ENCODE measurements around the gene PRSS3. TPM values are rescaled to one million over a fixed set of nuclear protein-coding genes. Genes with fewer than 3 reads are reported as not detected.
"Not testable (repeated sequence)": the region's sequence is repeated elsewhere in the genome, so short reads cannot be mapped to it uniquely, and the experiment has no call there.

The PRSS3 gene
- total RNA-seq, 1 experiment from 2014 or later = 33.8 TPM

- intact Hi-C loops (cut with micrococcal nuclease; ENCODE audit: unreplicated experiment) = no loop called here
- no peaks in the 10 kb centered on the region for H3K9me3 ChIP-seq
- ChIA-PET CTCF (no interaction called here), POLR2A (no interaction called here)
- peaks cover 6% of the 10 kb centered on the region for H3K4me1 Mint-ChIP-seq (ENCODE audit: low read depth, unreplicated experiment)
- no peaks in the 10 kb centered on the region for H3K36me3 Mint-ChIP-seq (ENCODE audit: insufficient read depth, unreplicated experiment)
- H3K27ac Mint-ChIP-seq (ENCODE audit: unreplicated experiment) = no peak overlapping the region
- H3K27me3 Mint-ChIP-seq (ENCODE audit: insufficient read depth, unreplicated experiment) = no peaks in the 10 kb centered on the region
- BruUV-seq (replicated peaks) = no TSS peak
- no peak for TF ChIP-seq CTCF (IDR thresholded peaks at IDR 0.05; ENCODE audit: insufficient read depth in 1 of 2, low read depth in 1 of 2, low read length in 1 of 2, severe bottlenecking in 1 of 2, unreplicated experiment in 1 of 2)
- no peak for DNase-seq
- no peaks in the 10 kb centered on the region for H3K27me3 ChIP-seq (replicated peaks; ENCODE audit: control insufficient read depth, insufficient read depth, low read length)
- H3K4me3 Mint-ChIP-seq (ENCODE audit: unreplicated experiment) = no peak overlapping the region
- H3K4me1 ChIP-seq = no peaks in the 10 kb centered on the region
- no peak overlapping the region for H3K4me3 ChIP-seq (ENCODE audit: low read depth, low read length)
- no peaks in the 10 kb centered on the region; the same call in 1 of the 2 replicates for H3K36me3 ChIP-seq (ENCODE audit: control insufficient read depth, insufficient read depth, low read length)
- no peaks in the 10 kb centered on the region for H3K9me3 Mint-ChIP-seq (ENCODE audit: unreplicated experiment)
Observed at GRCh38 chr9:33840381-33840780, 45.0 kb downstream of the PRSS3 start.

GRCh38 chr9:33843312-33843961 lies 48.1 kb downstream of the PRSS3 start:
- BruUV-seq (replicated peaks) = no TSS peak
- H3K4me3 Mint-ChIP-seq (ENCODE audit: unreplicated experiment) = no peak overlapping the region
- no peak overlapping the region for H3K4me3 ChIP-seq (ENCODE audit: low read depth, low read length)
- H3K9me3 ChIP-seq = no peaks in the 10 kb centered on the region
- POLR2A ChIA-PET = no interaction called here
- no peaks in the 10 kb centered on the region; the same call in 1 of the 2 replicates for H3K36me3 ChIP-seq (ENCODE audit: control insufficient read depth, insufficient read depth, low read length)
- CTCF ChIA-PET = interaction anchor here (0.6 kb wide), 1 partner anchor 10 kb away, joined by 3 read pairs; no protein-coding TSS in a partner anchor
- H3K4me1 ChIP-seq = 0 out of 2 replicates have a peak, but pooled peaks cover 5% of the 10 kb centered on the region
- H3K9me3 Mint-ChIP-seq (ENCODE audit: unreplicated experiment) = no peaks in the 10 kb centered on the region
- H3K27me3 Mint-ChIP-seq (ENCODE audit: insufficient read depth, unreplicated experiment) = no peaks in the 10 kb centered on the region
- H3K4me1 Mint-ChIP-seq (ENCODE audit: low read depth, unreplicated experiment) = peaks cover 13% of the 10 kb centered on the region
- intact Hi-C loops (cut with micrococcal nuclease; ENCODE audit: unreplicated experiment) = no loop called here
- no peaks in the 10 kb centered on the region for H3K27me3 ChIP-seq (replicated peaks; ENCODE audit: control insufficient read depth, insufficient read depth, low read length)
- H3K36me3 Mint-ChIP-seq (ENCODE audit: insufficient read depth, unreplicated experiment) = no peaks in the 10 kb centered on the region
- TF ChIP-seq CTCF (IDR thresholded peaks at IDR 0.05; ENCODE audit: insufficient read depth in 1 of 2, low read depth in 1 of 2, low read length in 1 of 2, severe bottlenecking in 1 of 2, unreplicated experiment in 1 of 2) = no peak
- no peak overlapping the region for H3K27ac Mint-ChIP-seq (ENCODE audit: unreplicated experiment)
- no peak for DNase-seq

GRCh38 chr9:33846231-33846630 lies 50.9 kb downstream of the PRSS3 start:
- no TSS peak for BruUV-seq (replicated peaks)
- ChIA-PET CTCF (no interaction called here), POLR2A (no interaction called here)
- H3K27ac Mint-ChIP-seq (ENCODE audit: unreplicated experiment) = no peak overlapping the region
- no peaks in the 10 kb centered on the region for H3K9me3 Mint-ChIP-seq (ENCODE audit: unreplicated experiment)
- peaks cover 19% of the 10 kb centered on the region for H3K4me1 Mint-ChIP-seq (ENCODE audit: low read depth, unreplicated experiment)
- Histone ChIP-seq H3K27me3 (replicated peaks; ENCODE audit: control insufficient read depth, insufficient read depth, low read length) (no peaks in the 10 kb centered on the region), H3K36me3 (ENCODE audit: control insufficient read depth, insufficient read depth, low read length) (no peaks in the 10 kb centered on the region), H3K4me1 (peaks cover 5% of the 10 kb centered on the region; the same call in 1 of the 2 replicates), H3K9me3 (no peaks in the 10 kb centered on the region), H3K4me3 (ENCODE audit: low read depth, low read length) (no peak overlapping the region)
- no peak for TF ChIP-seq CTCF (IDR thresholded peaks at IDR 0.05; ENCODE audit: insufficient read depth in 1 of 2, low read depth in 1 of 2, low read length in 1 of 2, severe bottlenecking in 1 of 2, unreplicated experiment in 1 of 2)
- H3K36me3 Mint-ChIP-seq (ENCODE audit: insufficient read depth, unreplicated experiment) = no peaks in the 10 kb centered on the region
- H3K27me3 Mint-ChIP-seq (ENCODE audit: insufficient read depth, unreplicated experiment) = no peaks in the 10 kb centered on the region
- intact Hi-C loops (cut with micrococcal nuclease; ENCODE audit: unreplicated experiment) = no loop called here
- DNase-seq = no peak
- H3K4me3 Mint-ChIP-seq (ENCODE audit: unreplicated experiment) = no peak overlapping the region

- H3K36me3 ChIP-seq (ENCODE audit: control insufficient read depth, insufficient read depth, low read length); H3K9me3 ChIP-seq; H3K4me1 ChIP-seq; H3K27ac Mint-ChIP-seq (ENCODE audit: unreplicated experiment); H3K9me3 Mint-ChIP-seq (ENCODE audit: unreplicated experiment); H3K36me3 Mint-ChIP-seq (ENCODE audit: insufficient read depth, unreplicated experiment); H3K4me3 ChIP-seq (ENCODE audit: low read depth, low read length); BruUV-seq (replicated peaks); H3K27me3 ChIP-seq (replicated peaks; ENCODE audit: control insufficient read depth, insufficient read depth, low read length); intact Hi-C loops (cut with micrococcal nuclease; ENCODE audit: unreplicated experiment); CTCF ChIA-PET; POLR2A ChIA-PET; DNase-seq; H3K4me3 Mint-ChIP-seq (ENCODE audit: unreplicated experiment); H3K27me3 Mint-ChIP-seq (ENCODE audit: insufficient read depth, unreplicated experiment): not testable (repeated sequence)
- peaks cover 20% of the 10 kb centered on the region for H3K4me1 Mint-ChIP-seq (ENCODE audit: low read depth, unreplicated experiment)
Observed at GRCh38 chr9:33847894-33848205, 52.5 kb downstream of the PRSS3 start.

Data from Caco-2 (cell line).